ENCODE measurements around the gene MGAT1.
"Not testable (repeated sequence)": the region's sequence is repeated elsewhere in the genome, so short reads cannot be mapped to it uniquely, and the experiment has no call there.

The MGAT1 gene

GRCh38 chr5:180802325-180803180 lies at the start of gene MGAT1:
Gene MGAT1, minus strand, starts transcription at chr5:180802806. Its CDS starts 9,835 bp downstream, at chr5:180792971.
- peak; percentile 90 for DNase-seq

- DNase-seq: no peak
Measured at GRCh38 chr5:180850434-180851078, 48.0 kb upstream of the MGAT1 start.

- no peak for DNase-seq
Measured at GRCh38 chr5:180849827-180850226, 47.2 kb upstream of the MGAT1 start.

- no peak for DNase-seq
Measured at GRCh38 chr5:180848878-180849277, 46.3 kb upstream of the MGAT1 start.

- DNase-seq: no peak
Measured at GRCh38 chr5:180848265-180848664, 45.7 kb upstream of the MGAT1 start.

GRCh38 chr5:180847026-180847425 lies 44.4 kb upstream of the MGAT1 start:
- DNase-seq: no peak

GRCh38 chr5:180844858-180845257 lies 42.3 kb upstream of the MGAT1 start:
- no peak for DNase-seq

- DNase-seq: no peak
Measured at GRCh38 chr5:180844432-180844831, 41.8 kb upstream of the MGAT1 start.

GRCh38 chr5:180839935-180840334 lies 37.3 kb upstream of the MGAT1 start:
- DNase-seq: no peak

GRCh38 chr5:180839227-180839626 lies 36.6 kb upstream of the MGAT1 start:
- no peak for DNase-seq

- no peak for DNase-seq
Measured at GRCh38 chr5:180837478-180837877, 34.9 kb upstream of the MGAT1 start.

GRCh38 chr5:180832638-180833068 lies 30.0 kb upstream of the MGAT1 start:
- DNase-seq: peak; percentile 55

- DNase-seq: peak; percentile 87
Measured at GRCh38 chr5:180831139-180832093, 28.8 kb upstream of the MGAT1 start.

GRCh38 chr5:180830253-180831138 lies 27.9 kb upstream of the MGAT1 start:
- DNase-seq: peak; percentile 75

GRCh38 chr5:180829726-180830125 lies 27.1 kb upstream of the MGAT1 start:
- DNase-seq: no peak

GRCh38 chr5:180828756-180829531 lies 26.3 kb upstream of the MGAT1 start:
- not testable (repeated sequence) for DNase-seq

GRCh38 chr5:180827374-180827773 lies 24.8 kb upstream of the MGAT1 start:
- not testable (repeated sequence) for DNase-seq

GRCh38 chr5:180825768-180826525 lies 23.3 kb upstream of the MGAT1 start:
- DNase-seq: peak; percentile 66

- DNase-seq: no peak
Measured at GRCh38 chr5:180824630-180825476, 22.2 kb upstream of the MGAT1 start.
